Stimulated activated naive CD8-positive, alpha-beta T cell treated with anti-CD3 and anti-CD28 coated beads, Interleukin-15, Interleukin-2, amounts not matched to agents 100 ng/mL and 50 ng/mL, for 24 hours (primary cell): Measurements from ENCODE around the gene GRIN1.
"Not testable (repeated sequence)": the region's sequence is repeated elsewhere in the genome, so short reads cannot be mapped to it uniquely, and the experiment has no call there.

Experiments used
- H3K27ac Mint-ChIP-seq: one replicate; pipeline ENCODE4 v1.8.0; 2021; ENCODE audit warnings: mild to moderate bottlenecking, mixed read lengths
- H3K27me3 Mint-ChIP-seq: one replicate; pipeline ENCODE4 v1.8.0; 2021; ENCODE audit warnings: mixed read lengths
- H3K36me3 Mint-ChIP-seq: one replicate; pipeline ENCODE4 v1.8.0; 2021; ENCODE audit warnings: low read depth, mixed read lengths
- H3K4me1 Mint-ChIP-seq: one replicate; pipeline ENCODE4 v1.8.0; 2021; ENCODE audit warnings: low read depth, mixed read lengths
- H3K4me3 Mint-ChIP-seq: one replicate; pipeline ENCODE4 v1.8.0; 2021; ENCODE audit warnings: mild to moderate bottlenecking, mixed read lengths
- H3K9me3 Mint-ChIP-seq: one replicate; pipeline ENCODE4 v1.8.0; 2021; ENCODE audit warnings: mixed read lengths

The GRIN1 gene

GRCh38 chr9:137116728-137117127, 22.2 kb upstream of the GRIN1 start:
- H3K36me3 Mint-ChIP-seq: peaks cover 8% of the 10 kb centered on the region
- H3K4me3 Mint-ChIP-seq: peak overlapping the region; percentile 7
- H3K27ac Mint-ChIP-seq: no peak overlapping the region
- H3K27me3 Mint-ChIP-seq: no peaks in the 10 kb centered on the region
- H3K4me1 Mint-ChIP-seq: peaks cover 15% of the 10 kb centered on the region
- H3K9me3 Mint-ChIP-seq: no peaks in the 10 kb centered on the region

GRCh38 chr9:137117269-137117731, 21.7 kb upstream of the GRIN1 start:
- no peaks in the 10 kb centered on the region for H3K27me3 Mint-ChIP-seq
- peaks cover 8% of the 10 kb centered on the region for H3K36me3 Mint-ChIP-seq
- H3K9me3 Mint-ChIP-seq: no peaks in the 10 kb centered on the region
- no peak overlapping the region for H3K4me3 Mint-ChIP-seq
- no peak overlapping the region for H3K27ac Mint-ChIP-seq
- H3K4me1 Mint-ChIP-seq: peaks cover 21% of the 10 kb centered on the region

GRCh38 chr9:137118092-137118603, 20.8 kb upstream of the GRIN1 start:
- not testable (repeated sequence) for H3K9me3 Mint-ChIP-seq, H3K27ac Mint-ChIP-seq, H3K36me3 Mint-ChIP-seq, H3K4me3 Mint-ChIP-seq, H3K27me3 Mint-ChIP-seq
- H3K4me1 Mint-ChIP-seq: peaks cover 22% of the 10 kb centered on the region

- peaks cover 36% of the 10 kb centered on the region for H3K4me1 Mint-ChIP-seq
- H3K36me3 Mint-ChIP-seq, H3K27ac Mint-ChIP-seq: not testable (repeated sequence)
Observed at GRCh38 chr9:137121927-137122795, 16.8 kb upstream of the GRIN1 start.

GRCh38 chr9:137122796-137123467, 16.0 kb upstream of the GRIN1 start:
- peak overlapping the region; percentile 7 for H3K4me3 Mint-ChIP-seq
- H3K27me3 Mint-ChIP-seq, H3K36me3 Mint-ChIP-seq, H3K27ac Mint-ChIP-seq, H3K9me3 Mint-ChIP-seq: not testable (repeated sequence)
- peaks cover 44% of the 10 kb centered on the region for H3K4me1 Mint-ChIP-seq

More at GRCh38 chr9:137121927-137122795, 16.8 kb upstream of the GRIN1 start:
- H3K4me3 Mint-ChIP-seq: peak overlapping the region; percentile 7
- not testable (repeated sequence) for H3K27me3 Mint-ChIP-seq, H3K9me3 Mint-ChIP-seq

GRCh38 chr9:137123468-137123837, 15.5 kb upstream of the GRIN1 start:
- Mint-ChIP-seq H3K27me3 (no peaks in the 10 kb centered on the region), H3K9me3 (no peaks in the 10 kb centered on the region), H3K36me3 (peaks cover 4% of the 10 kb centered on the region), H3K4me3 (peak overlapping the region; percentile 24), H3K27ac (no peak overlapping the region), H3K4me1 (peaks cover 49% of the 10 kb centered on the region)

- H3K9me3 Mint-ChIP-seq, H3K27ac Mint-ChIP-seq, H3K27me3 Mint-ChIP-seq, H3K36me3 Mint-ChIP-seq, H3K4me3 Mint-ChIP-seq: not testable (repeated sequence)
- H3K4me1 Mint-ChIP-seq: peaks cover 50% of the 10 kb centered on the region
Observed at GRCh38 chr9:137123952-137124462, 14.9 kb upstream of the GRIN1 start.

GRCh38 chr9:137126786-137127185, 12.2 kb upstream of the GRIN1 start:
- Mint-ChIP-seq H3K27me3 (peaks cover 3% of the 10 kb centered on the region), H3K4me3 (peak overlapping the region; percentile 90), H3K4me1 (peaks cover 45% of the 10 kb centered on the region), H3K27ac (peak overlapping the region; percentile 88), H3K9me3 (no peaks in the 10 kb centered on the region), H3K36me3 (peaks cover 8% of the 10 kb centered on the region)

- Mint-ChIP-seq H3K27me3 (peaks cover 3% of the 10 kb centered on the region), H3K4me1 (peaks cover 40% of the 10 kb centered on the region), H3K27ac (peak overlapping the region; percentile 90), H3K9me3 (no peaks in the 10 kb centered on the region), H3K36me3 (peaks cover 8% of the 10 kb centered on the region), H3K4me3 (peak overlapping the region; percentile 90)
Observed at GRCh38 chr9:137127301-137128157, 11.4 kb upstream of the GRIN1 start.

GRCh38 chr9:137128158-137128861, 10.6 kb upstream of the GRIN1 start:
- H3K36me3 Mint-ChIP-seq: peaks cover 8% of the 10 kb centered on the region
- peaks cover 7% of the 10 kb centered on the region for H3K27me3 Mint-ChIP-seq
- peak overlapping the region; percentile 90 for H3K27ac Mint-ChIP-seq
- no peaks in the 10 kb centered on the region for H3K9me3 Mint-ChIP-seq
- H3K4me3 Mint-ChIP-seq: peak overlapping the region; percentile 90
- peaks cover 36% of the 10 kb centered on the region for H3K4me1 Mint-ChIP-seq

GRCh38 chr9:137128862-137129455, 10.0 kb upstream of the GRIN1 start:
- peak overlapping the region; percentile 90 for H3K27ac Mint-ChIP-seq
- no peaks in the 10 kb centered on the region for H3K9me3 Mint-ChIP-seq
- H3K36me3 Mint-ChIP-seq: peaks cover 8% of the 10 kb centered on the region
- H3K27me3 Mint-ChIP-seq: peaks cover 7% of the 10 kb centered on the region
- H3K4me3 Mint-ChIP-seq: peak overlapping the region; percentile 90
- peaks cover 31% of the 10 kb centered on the region for H3K4me1 Mint-ChIP-seq

- peaks cover 8% of the 10 kb centered on the region for H3K27me3 Mint-ChIP-seq
- peak overlapping the region; percentile 90 for H3K4me3 Mint-ChIP-seq
- peak overlapping the region; percentile 72 for H3K27ac Mint-ChIP-seq
- H3K9me3 Mint-ChIP-seq: no peaks in the 10 kb centered on the region
- peaks cover 31% of the 10 kb centered on the region for H3K4me1 Mint-ChIP-seq
- H3K36me3 Mint-ChIP-seq: peaks cover 8% of the 10 kb centered on the region
Observed at GRCh38 chr9:137129456-137130175, 9.3 kb upstream of the GRIN1 start.

- Mint-ChIP-seq H3K27me3 (peaks cover 13% of the 10 kb centered on the region), H3K4me1 (peaks cover 31% of the 10 kb centered on the region), H3K27ac (peak overlapping the region; percentile 76)
Observed at GRCh38 chr9:137130176-137130755, 8.7 kb upstream of the GRIN1 start.

More at GRCh38 chr9:137130176-137130755, 8.7 kb upstream of the GRIN1 start:
- Mint-ChIP-seq H3K36me3 (peaks cover 8% of the 10 kb centered on the region), H3K4me3 (peak overlapping the region; percentile 83), H3K9me3 (no peaks in the 10 kb centered on the region)
